DOHH2 (cell line): ENCODE data around the gene EHMT1.

Source experiments
- EZH2phosphoT487 ChIP-seq: fragments of 200-600 bp; sonication (generic); IDR thresholded peaks from 2 replicates; pipeline ENCODE4 v1.6.1; 2017; ENCODE audit warnings: borderline replicate concordance, mild to moderate bottlenecking, antibody characterized with exemption, low read length, moderate library complexity, mixed read lengths
- TF ChIP-seq, protein P1 (sequence below): fragments of 200-600 bp; sonication (generic); IDR thresholded peaks from one replicate; pipeline ENCODE4 v1.5.1; 2014; ENCODE audit warnings: antibody characterized with exemption, mild to moderate bottlenecking, low read depth, low read length; ENCODE audit not compliant: poor library complexity, severe bottlenecking

DNA sequence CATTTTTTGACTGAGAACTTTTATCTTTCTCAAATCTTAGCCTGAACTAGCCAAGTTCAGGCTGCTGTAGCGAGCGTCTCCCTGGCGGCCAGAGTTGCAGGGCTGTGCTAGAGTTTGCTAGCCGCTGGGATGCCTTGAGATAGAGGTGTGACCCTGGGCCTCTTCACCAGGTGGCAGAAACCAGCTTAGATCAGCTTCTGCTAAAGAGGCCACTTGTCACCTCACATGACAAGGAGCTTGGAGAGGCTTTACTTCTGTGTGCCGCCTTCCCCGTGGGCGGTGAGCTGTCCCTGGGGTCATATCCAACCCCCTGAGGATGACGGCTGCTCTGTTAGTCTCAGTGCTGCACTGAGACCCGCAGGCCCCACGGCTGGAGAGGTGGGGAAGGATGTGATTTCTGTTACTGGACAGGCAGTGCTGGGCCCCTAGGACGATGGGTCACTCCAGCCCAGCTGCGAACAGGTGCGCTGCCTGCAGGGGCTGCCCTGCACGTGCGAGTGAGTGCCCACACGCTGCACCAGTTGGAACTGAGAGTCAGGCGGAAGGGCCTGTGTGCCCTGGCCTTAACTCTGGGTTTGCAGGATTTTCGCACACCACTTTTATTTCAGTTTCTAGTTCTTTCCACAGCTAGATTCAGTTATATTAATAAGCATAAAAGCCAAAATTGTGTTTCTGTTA is 63.8 kb downstream of the EHMT1 start:
- TF ChIP-seq, protein P1, sequence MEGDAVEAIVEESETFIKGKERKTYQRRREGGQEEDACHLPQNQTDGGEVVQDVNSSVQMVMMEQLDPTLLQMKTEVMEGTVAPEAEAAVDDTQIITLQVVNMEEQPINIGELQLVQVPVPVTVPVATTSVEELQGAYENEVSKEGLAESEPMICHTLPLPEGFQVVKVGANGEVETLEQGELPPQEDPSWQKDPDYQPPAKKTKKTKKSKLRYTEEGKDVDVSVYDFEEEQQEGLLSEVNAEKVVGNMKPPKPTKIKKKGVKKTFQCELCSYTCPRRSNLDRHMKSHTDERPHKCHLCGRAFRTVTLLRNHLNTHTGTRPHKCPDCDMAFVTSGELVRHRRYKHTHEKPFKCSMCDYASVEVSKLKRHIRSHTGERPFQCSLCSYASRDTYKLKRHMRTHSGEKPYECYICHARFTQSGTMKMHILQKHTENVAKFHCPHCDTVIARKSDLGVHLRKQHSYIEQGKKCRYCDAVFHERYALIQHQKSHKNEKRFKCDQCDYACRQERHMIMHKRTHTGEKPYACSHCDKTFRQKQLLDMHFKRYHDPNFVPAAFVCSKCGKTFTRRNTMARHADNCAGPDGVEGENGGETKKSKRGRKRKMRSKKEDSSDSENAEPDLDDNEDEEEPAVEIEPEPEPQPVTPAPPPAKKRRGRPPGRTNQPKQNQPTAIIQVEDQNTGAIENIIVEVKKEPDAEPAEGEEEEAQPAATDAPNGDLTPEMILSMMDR, result no peak
- no peak for TF ChIP-seq EZH2phosphoT487
